CD14-positive monocyte (primary cell): ENCODE measurements around the gene EYA3. TPM values are rescaled to one million over a fixed set of nuclear protein-coding genes. Genes with fewer than 3 reads are reported as not detected.

Experiments used
- DNase-seq, 3 donors: peaks; one replicate each; pipeline ENCODE4 v3.0.0-alpha.2; 2011 to 2022
- H2AFZ ChIP-seq: 2 replicates; pipeline ENCODE4 v1.6.0; 2012; ENCODE audit warnings: mild to moderate bottlenecking, low read depth, low read length, inconsistent platforms; ENCODE audit not compliant: insufficient read depth, poor library complexity, severe bottlenecking
- H3K27ac ChIP-seq, 2 donors: 1 replicate in 1 of 2; 2 replicates in 1 of 2; pipeline ENCODE4 v1.5.1; 2012 to 2013; ENCODE audit warnings: low read length in 2 of 2, control low read depth in 1 of 2, inconsistent platforms in 1 of 2, low read depth in 1 of 2, mild to moderate bottlenecking in 1 of 2
- H3K27me3 ChIP-seq, 2 donors: one replicate each; pipeline versions ENCODE4 v1.6.0 to v1.6.1; 2011 to 2013; ENCODE audit warnings: low read length in 2 of 2; ENCODE audit not compliant: control insufficient read depth in 2 of 2, insufficient read depth in 2 of 2
- H3K36me3 ChIP-seq, 2 donors: replicated peaks in 1 of 2; 1 replicate in 1 of 2; 2 replicates in 1 of 2; pipeline versions ENCODE4 v1.5.1 to v1.6.1; 2012 to 2013; ENCODE audit warnings: low read length in 2 of 2, control low read depth in 1 of 2, inconsistent platforms in 1 of 2, mild to moderate bottlenecking in 1 of 2; ENCODE audit not compliant: insufficient read depth in 2 of 2, control insufficient read depth in 1 of 2
- H3K4me1 ChIP-seq, 2 donors: 1 replicate in 1 of 2; 2 replicates in 1 of 2; pipeline versions ENCODE4 v1.5.1 to v1.6.1; 2012 to 2013; ENCODE audit warnings: low read length in 2 of 2, control low read depth in 1 of 2, inconsistent platforms in 1 of 2, mild to moderate bottlenecking in 1 of 2, moderate library complexity in 1 of 2; ENCODE audit not compliant: insufficient read depth in 2 of 2, control insufficient read depth in 1 of 2
- H3K4me2 ChIP-seq: replicated peaks from 2 replicates; pipeline ENCODE3; 2012; ENCODE audit warnings: low read length, moderate library complexity, mild to moderate bottlenecking; ENCODE audit not compliant: poor library complexity, severe bottlenecking; ENCODE audit errors: extremely low read depth
- H3K4me3 ChIP-seq, 3 experiments: fragments of 200-600 bp in 1 of 3; sonication (generic) in 1 of 3; replicated peaks in 1 of 3; 1 replicate in 2 of 3; 2 replicates in 1 of 3; pipeline ENCODE4 v1.5.1; 2011 to 2013; ENCODE audit warnings: low read length in 3 of 3, mild to moderate bottlenecking in 3 of 3, control low read depth in 2 of 3, low read depth in 2 of 3, inconsistent platforms in 1 of 3, moderate library complexity in 1 of 3
- H3K79me2 ChIP-seq: 2 replicates; pipeline ENCODE4 v1.6.0; 2012; ENCODE audit warnings: mild to moderate bottlenecking, control low read depth, inconsistent platforms, low read length, moderate library complexity; ENCODE audit not compliant: insufficient read depth
- H3K9ac ChIP-seq: 2 replicates; pipeline ENCODE4 v1.6.0; 2017; ENCODE audit warnings: low read length, mild to moderate bottlenecking; ENCODE audit not compliant: insufficient read depth, poor library complexity, severe bottlenecking
- H3K9me3 ChIP-seq, 2 donors: replicated peaks in 1 of 2; 1 replicate in 1 of 2; 2 replicates in 1 of 2; pipeline versions ENCODE4 v1.5.1 to v1.6.1; 2012 to 2013; ENCODE audit warnings: low read length in 2 of 2, control low read depth in 1 of 2; ENCODE audit not compliant: control insufficient read depth in 1 of 2, insufficient read depth in 1 of 2
- H4K20me1 ChIP-seq: 2 replicates; pipeline ENCODE4 v1.6.0; 2012; ENCODE audit warnings: mild to moderate bottlenecking, low read length, control low read depth, moderate library complexity; ENCODE audit not compliant: insufficient read depth
- H3K27ac Mint-ChIP-seq, 7 donors: one replicate each; pipeline ENCODE4 v1.8.0; 2020; ENCODE audit warnings: mild to moderate bottlenecking in 7 of 7, mixed read lengths in 7 of 7, moderate library complexity in 6 of 7, inconsistent platforms in 2 of 7
- H3K27me3 Mint-ChIP-seq, 3 donors: one replicate each; pipeline ENCODE4 v1.8.0; 2021 to 2022; ENCODE audit warnings: low read depth in 3 of 3, mild to moderate bottlenecking in 3 of 3, mixed read lengths in 3 of 3, moderate library complexity in 3 of 3, inconsistent platforms in 1 of 3
- H3K36me3 Mint-ChIP-seq, 2 donors: one replicate each; pipeline ENCODE4 v1.8.0; 2020; ENCODE audit warnings: mixed read lengths in 2 of 2, inconsistent platforms in 1 of 2, mild to moderate bottlenecking in 1 of 2
- H3K4me1 Mint-ChIP-seq: one replicate; pipeline ENCODE4 v1.8.0; 2020; ENCODE audit warnings: mild to moderate bottlenecking, mixed read lengths
- H3K4me3 Mint-ChIP-seq, 2 donors: one replicate each; pipeline ENCODE4 v1.8.0; 2020; ENCODE audit warnings: mild to moderate bottlenecking in 2 of 2, mixed read lengths in 2 of 2, moderate library complexity in 1 of 2
- H3K9me3 Mint-ChIP-seq, 7 donors: one replicate each; pipeline ENCODE4 v1.8.0; 2020 to 2022; ENCODE audit warnings: mixed read lengths in 7 of 7, mild to moderate bottlenecking in 6 of 7, moderate library complexity in 6 of 7, inconsistent platforms in 2 of 7
- CTCF ChIP-seq: fragments of 200-600 bp; IDR thresholded peaks from one replicate; pipeline ENCODE4 v1.8.0; 2022; ENCODE audit warnings: antibody characterized with exemption, mild to moderate bottlenecking
- WGBS: methylation state at CpG from one replicate; pipeline ENCODE4 v1.1.5; 2013; ENCODE audit warnings: missing lambda C conversion rate; ENCODE audit not compliant: insufficient coverage; 5-methylcytosine and 5-hydroxymethylcytosine counted together
- intact Hi-C, 2 donors: fragments of 100-400 bp; cut with micrococcal nuclease; formaldehyde crosslinking; loops; one replicate each; pipeline versions ENCODE4 v1.15.0 to v1.15.1; 2023
- polyA plus RNA-seq, 3 donors: library from polyadenylated mRNA; depleted of rRNA in 1 of 3; unstranded in 2 of 3; stranded (reverse) in 1 of 3; fragments of 300-500 nt in 2 of 3; fragments of >200 nt in 1 of 3; fragmentation: Illumina TruSeq in 2 of 3; gene quantifications; 1 replicate in 2 of 3; 2 replicates in 1 of 3; pipeline ENCODE4 v1.2.3, GENCODE V29; 2012 to 2021

The EYA3 gene
- polyA plus RNA-seq, 3 donors = 3.3 to 21.1 (median 3.7) TPM

- Mint-ChIP-seq H3K27ac (peak overlapping the region in 4 of 7 donors; percentile 2 to 78 (median 40)), H3K36me3 (peaks cover 34 to 46% of the 10 kb centered on the region in 2 donors), H3K4me1 (peaks cover 7% of the 10 kb centered on the region), H3K4me3 (no peak overlapping the region), H3K9me3 (no peaks in the 10 kb centered on the region), H3K27me3 (peaks cover 0 to 2% (median 0%) of the 10 kb centered on the region in 3 donors)
- H3K27me3 ChIP-seq = no peaks in the 10 kb centered on the region
- H3K4me2 ChIP-seq = no peak overlapping the region
- H3K9ac ChIP-seq = no peak overlapping the region
- H3K79me2 ChIP-seq = no peaks in the 10 kb centered on the region
- 100% methylated on average over 2 of the region's 4 CpGs for WGBS
- H3K27ac ChIP-seq = peak overlapping the region in 1 of 2 donors; percentile 6
- no peaks in the 10 kb centered on the region for H4K20me1 ChIP-seq
- H3K9me3 ChIP-seq = no peaks in the 10 kb centered on the region
- no peak for TF ChIP-seq CTCF
- H3K4me3 ChIP-seq = no peak overlapping the region
- H2AFZ ChIP-seq = no peak overlapping the region
- H3K4me1 ChIP-seq = peaks cover 4 to 5% of the 10 kb centered on the region in 2 donors
- peaks cover 28 to 72% of the 10 kb centered on the region in 2 donors for H3K36me3 ChIP-seq
- intact Hi-C loops = no loop called here
- no peak for DNase-seq
These were observed 41.7 kb downstream of the EYA3 start for GRCh38 chr1:28046716-28047115.

GRCh38 chr1:28045777-28046176 is 42.6 kb downstream of the EYA3 start:
- H3K4me3 ChIP-seq = no peak overlapping the region
- Mint-ChIP-seq H3K4me3 (no peak overlapping the region), H3K27ac (peak overlapping the region in 5 of 7 donors; percentile 2 to 76 (median 23)), H3K36me3 (peaks cover 34 to 49% of the 10 kb centered on the region in 2 donors), H3K9me3 (no peaks in the 10 kb centered on the region), H3K4me1 (peaks cover 7% of the 10 kb centered on the region), H3K27me3 (peaks cover 0 to 2% (median 0%) of the 10 kb centered on the region in 3 donors)
- H3K4me2 ChIP-seq = no peak overlapping the region
- H3K79me2 ChIP-seq = no peaks in the 10 kb centered on the region
- H4K20me1 ChIP-seq = no peaks in the 10 kb centered on the region
- H3K36me3 ChIP-seq = peaks cover 28 to 70% of the 10 kb centered on the region in 2 donors
- H3K9me3 ChIP-seq = no peaks in the 10 kb centered on the region
- TF ChIP-seq CTCF = no peak
- peak overlapping the region in 1 of 2 donors; percentile 6 for H3K27ac ChIP-seq
- peaks cover 4 to 5% of the 10 kb centered on the region in 2 donors for H3K4me1 ChIP-seq
- H3K27me3 ChIP-seq = no peaks in the 10 kb centered on the region
- no peak overlapping the region for H2AFZ ChIP-seq
- peak in 1 of 3 donors; percentile 18 for DNase-seq
- intact Hi-C loops = no loop called here
- H3K9ac ChIP-seq = no peak overlapping the region
- WGBS = no CpG with 5 or more reads among the region's 1 CpG
